Endothelial cell (in vitro differentiated cells): ENCODE measurements around the gene TMEM245. TPM values are rescaled to one million over a fixed set of nuclear protein-coding genes. Genes with fewer than 3 reads are reported as not detected.

Source experiments
- DNase-seq: peaks from one replicate; pipeline ENCODE4 v3.0.0; 2021; ENCODE audit warnings: low spot score
- H3K27ac Mint-ChIP-seq: one replicate; pipeline ENCODE4 v1.8.0; 2021; ENCODE audit warnings: mixed read lengths, inconsistent platforms; ENCODE audit not compliant: unreplicated experiment
- H3K27me3 Mint-ChIP-seq: one replicate; pipeline ENCODE4 v1.8.0; 2021; ENCODE audit warnings: mild to moderate bottlenecking, moderate library complexity, mixed read lengths, inconsistent platforms; ENCODE audit not compliant: unreplicated experiment
- H3K36me3 Mint-ChIP-seq: one replicate; pipeline ENCODE4 v1.8.0; 2021; ENCODE audit warnings: mild to moderate bottlenecking, low read depth, mixed read lengths, inconsistent platforms; ENCODE audit not compliant: unreplicated experiment
- H3K4me1 Mint-ChIP-seq: one replicate; pipeline ENCODE4 v1.8.0; 2021; ENCODE audit warnings: mild to moderate bottlenecking, mixed read lengths, inconsistent platforms; ENCODE audit not compliant: unreplicated experiment
- H3K4me3 Mint-ChIP-seq: one replicate; pipeline ENCODE4 v1.8.0; 2021; ENCODE audit warnings: mild to moderate bottlenecking, mixed read lengths, inconsistent platforms; ENCODE audit not compliant: unreplicated experiment
- H3K9me3 Mint-ChIP-seq: one replicate; pipeline ENCODE4 v1.8.0; 2021; ENCODE audit warnings: mixed read lengths, inconsistent platforms; ENCODE audit not compliant: unreplicated experiment
- long read RNA-seq: library from polyadenylated mRNA; unstranded; transcript quantifications from one replicate; pipeline ENCODE4 v2.0.0, GENCODE V29; 2020; ENCODE audit not compliant: unreplicated experiment
- total RNA-seq: library from RNA; stranded (reverse); fragmentation: NEBNext Ultra II Directional; extraction: Animal tissue kit (Norgen Biotek cat#: 25700); gene quantifications from one replicate; pipeline ENCODE4 v1.2.1, GENCODE V29; 2021; ENCODE audit not compliant: unreplicated experiment
- TF ChIP-seq, protein P1 (sequence below): fragments of 200-600 bp; sonication (generic); IDR thresholded peaks from one replicate; pipeline ENCODE4 v1.5.0; 2021; ENCODE audit warnings: antibody characterized with exemption; ENCODE audit not compliant: unreplicated experiment

TMEM245 gene
- 32.6 TPM for total RNA-seq
- long read RNA-seq, partial matches to known transcripts: 1 of 3 reads
- long read RNA-seq, other reads (novel, unspliced or antisense): 2 of 3 reads

DNA sequence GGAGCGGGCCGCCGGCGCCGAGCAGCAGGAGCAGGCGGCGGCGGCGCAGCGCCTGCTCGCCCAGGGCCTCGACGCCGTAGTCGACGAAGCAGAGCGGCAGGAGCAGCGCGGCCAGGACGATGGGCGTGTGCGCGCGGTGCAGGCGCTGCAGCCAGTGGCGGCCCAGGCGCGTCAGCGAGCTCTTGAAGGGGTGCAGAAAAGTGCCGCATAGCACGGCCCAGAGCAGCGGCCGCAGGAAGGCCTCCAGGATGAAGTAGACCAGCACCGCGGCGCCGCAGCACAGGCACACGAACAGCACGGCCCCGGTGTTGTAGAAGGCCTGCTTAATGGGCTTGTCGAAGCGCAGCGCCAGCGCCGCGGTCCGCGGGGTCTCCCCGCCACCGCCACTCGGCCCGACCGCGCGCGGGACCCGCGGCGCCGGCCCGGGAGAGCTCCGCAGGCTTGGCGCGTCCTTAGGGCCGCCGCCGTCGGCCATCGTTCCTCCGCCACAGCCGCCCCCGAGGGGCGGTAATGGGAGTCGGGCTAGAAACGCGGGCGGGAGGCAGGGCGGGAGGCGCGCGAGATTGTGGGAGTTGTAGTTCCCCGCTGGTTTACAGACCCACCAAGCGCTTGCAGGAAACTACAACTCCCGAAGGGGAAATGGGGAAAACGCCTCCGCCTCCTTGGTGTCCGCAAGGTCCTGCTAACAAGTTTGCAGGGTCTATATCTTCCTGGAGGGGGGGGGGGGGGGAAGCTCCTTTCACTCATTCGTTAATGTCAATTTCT is at the start of gene TMEM245:
Gene TMEM245, minus strand, starts transcription at position 509 of the 765 bp plus-strand sequence. Its CDS starts 34 bp downstream, at position 475.
- DNase-seq: peak; percentile 91
- Mint-ChIP-seq H3K27ac (peak within 1 kb of the TSS; percentile 57), H3K4me3 (peak within 1 kb of the TSS; percentile 96), H3K4me1 (peaks cover 28% of the 10 kb centered on the region), H3K36me3 (peaks cover 4% of the 10 kb centered on the region), H3K27me3 (peaks cover 7% of the 10 kb centered on the region), H3K9me3 (no peaks in the 10 kb centered on the region)
- TF ChIP-seq, protein P1, sequence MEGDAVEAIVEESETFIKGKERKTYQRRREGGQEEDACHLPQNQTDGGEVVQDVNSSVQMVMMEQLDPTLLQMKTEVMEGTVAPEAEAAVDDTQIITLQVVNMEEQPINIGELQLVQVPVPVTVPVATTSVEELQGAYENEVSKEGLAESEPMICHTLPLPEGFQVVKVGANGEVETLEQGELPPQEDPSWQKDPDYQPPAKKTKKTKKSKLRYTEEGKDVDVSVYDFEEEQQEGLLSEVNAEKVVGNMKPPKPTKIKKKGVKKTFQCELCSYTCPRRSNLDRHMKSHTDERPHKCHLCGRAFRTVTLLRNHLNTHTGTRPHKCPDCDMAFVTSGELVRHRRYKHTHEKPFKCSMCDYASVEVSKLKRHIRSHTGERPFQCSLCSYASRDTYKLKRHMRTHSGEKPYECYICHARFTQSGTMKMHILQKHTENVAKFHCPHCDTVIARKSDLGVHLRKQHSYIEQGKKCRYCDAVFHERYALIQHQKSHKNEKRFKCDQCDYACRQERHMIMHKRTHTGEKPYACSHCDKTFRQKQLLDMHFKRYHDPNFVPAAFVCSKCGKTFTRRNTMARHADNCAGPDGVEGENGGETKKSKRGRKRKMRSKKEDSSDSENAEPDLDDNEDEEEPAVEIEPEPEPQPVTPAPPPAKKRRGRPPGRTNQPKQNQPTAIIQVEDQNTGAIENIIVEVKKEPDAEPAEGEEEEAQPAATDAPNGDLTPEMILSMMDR: no peak

DNA sequence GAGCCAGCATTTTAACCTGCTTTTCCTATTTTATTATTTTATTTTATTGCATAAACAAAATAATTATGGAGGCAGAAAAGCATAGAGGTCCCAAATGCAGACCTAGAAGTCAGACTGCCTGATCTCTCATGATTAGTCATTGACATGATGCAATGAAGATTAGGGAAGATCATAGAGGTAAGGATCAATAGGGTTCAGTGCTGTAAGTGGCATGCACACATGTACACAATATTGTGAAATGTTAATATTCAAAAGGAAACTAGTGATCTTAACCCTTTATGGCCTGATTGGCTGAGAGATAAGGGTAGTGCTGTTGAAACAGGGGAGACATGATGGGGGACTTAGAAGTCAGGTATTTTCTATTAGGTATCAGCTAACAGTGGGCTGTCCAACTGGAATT is 48.4 kb upstream of the TMEM245 start:
- H3K4me3 Mint-ChIP-seq: no peak overlapping the region
- no peak overlapping the region for H3K27ac Mint-ChIP-seq
- peaks cover 20% of the 10 kb centered on the region for H3K27me3 Mint-ChIP-seq
- TF ChIP-seq, protein P1: no peak
- H3K9me3 Mint-ChIP-seq: no peaks in the 10 kb centered on the region
- no peaks in the 10 kb centered on the region for H3K36me3 Mint-ChIP-seq
- no peak for DNase-seq
- H3K4me1 Mint-ChIP-seq: peaks cover 10% of the 10 kb centered on the region

DNA sequence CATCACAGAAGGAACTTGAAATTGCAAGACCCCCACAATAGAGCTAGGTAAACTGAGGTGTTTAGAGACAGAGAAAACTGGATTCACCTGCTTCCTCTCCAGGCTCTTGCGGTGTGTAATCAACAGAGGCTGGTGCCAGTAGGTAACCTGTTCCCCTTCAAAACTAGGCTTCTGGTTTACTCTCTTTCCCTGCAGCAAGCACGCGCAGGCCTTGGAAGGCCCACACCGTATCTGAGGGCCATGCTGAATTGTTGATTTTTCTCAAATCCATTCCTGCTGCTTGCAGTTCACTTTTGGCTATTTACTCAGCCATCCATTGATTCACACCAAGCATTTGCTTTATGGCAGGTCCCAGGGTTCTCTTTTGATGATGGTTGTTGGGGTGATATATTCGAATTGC is 48.0 kb upstream of the TMEM245 start:
- peaks cover 10% of the 10 kb centered on the region for H3K4me1 Mint-ChIP-seq
- peak overlapping the region; percentile 83 for H3K4me3 Mint-ChIP-seq
- no peaks in the 10 kb centered on the region for H3K36me3 Mint-ChIP-seq
- H3K27ac Mint-ChIP-seq: no peak overlapping the region
- H3K27me3 Mint-ChIP-seq: peaks cover 20% of the 10 kb centered on the region
- no peak for DNase-seq
- TF ChIP-seq, protein P1: no peak
- no peaks in the 10 kb centered on the region for H3K9me3 Mint-ChIP-seq

DNA sequence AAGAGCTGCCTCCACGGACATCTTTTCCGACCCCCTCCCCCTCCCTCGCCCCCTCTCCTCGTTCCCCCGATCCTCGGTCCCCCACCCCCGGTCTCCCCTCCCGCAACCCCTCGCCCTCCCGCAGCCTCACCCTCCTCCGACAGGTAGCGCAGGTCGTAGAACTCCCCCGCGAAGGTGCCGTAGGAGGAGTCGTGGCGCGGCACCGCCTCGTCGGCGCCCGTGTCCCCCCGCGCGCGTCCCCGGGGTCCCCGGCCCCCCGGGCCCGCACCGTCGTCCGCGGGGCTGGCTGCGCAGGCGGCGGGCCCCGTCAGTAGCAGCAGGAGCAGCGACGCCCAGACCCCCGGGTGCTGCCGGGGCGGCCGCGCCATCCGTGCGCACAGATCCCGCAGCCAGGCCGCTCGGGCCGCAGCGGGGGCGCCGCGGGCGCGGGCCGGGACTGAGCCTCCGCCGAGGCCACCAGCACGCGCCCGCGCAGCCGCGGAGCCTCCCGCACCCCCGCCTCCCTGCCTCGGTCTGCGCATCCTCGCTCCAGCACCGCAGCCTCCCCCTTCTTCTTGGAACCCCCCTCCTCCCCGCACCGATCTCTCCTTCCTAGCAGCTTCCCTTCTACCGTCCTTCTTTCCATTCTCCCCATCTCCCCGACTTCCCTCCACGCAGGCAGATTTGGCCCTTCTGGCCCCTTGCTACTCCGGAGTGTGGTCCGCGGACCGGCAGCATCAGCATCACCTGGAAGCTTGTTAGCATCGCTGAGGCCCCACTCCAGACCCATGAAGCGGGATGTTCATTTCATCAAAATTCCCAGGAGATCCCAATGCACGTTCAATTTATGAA is 47.2 kb upstream of the TMEM245 start, which contains the start of gene FRRS1L:
Gene FRRS1L, minus strand, starts transcription at position 479 of the 831 bp plus-strand sequence. Its CDS starts 111 bp downstream, at position 368.
- Mint-ChIP-seq H3K27me3 (peaks cover 18% of the 10 kb centered on the region), H3K4me1 (peaks cover 7% of the 10 kb centered on the region), H3K9me3 (no peaks in the 10 kb centered on the region), H3K36me3 (no peaks in the 10 kb centered on the region), H3K4me3 (peak within 1 kb of the TSS; percentile 83), H3K27ac (no peak within 1 kb of the TSS)
- DNase-seq: peak; percentile 12
- TF ChIP-seq, protein P1: no peak
